ENCODE data around the gene FOXE3.
A peak's percentile ranks its signal among the peaks of the same experiment; 100 is the strongest.

Gene FOXE3

DNA sequence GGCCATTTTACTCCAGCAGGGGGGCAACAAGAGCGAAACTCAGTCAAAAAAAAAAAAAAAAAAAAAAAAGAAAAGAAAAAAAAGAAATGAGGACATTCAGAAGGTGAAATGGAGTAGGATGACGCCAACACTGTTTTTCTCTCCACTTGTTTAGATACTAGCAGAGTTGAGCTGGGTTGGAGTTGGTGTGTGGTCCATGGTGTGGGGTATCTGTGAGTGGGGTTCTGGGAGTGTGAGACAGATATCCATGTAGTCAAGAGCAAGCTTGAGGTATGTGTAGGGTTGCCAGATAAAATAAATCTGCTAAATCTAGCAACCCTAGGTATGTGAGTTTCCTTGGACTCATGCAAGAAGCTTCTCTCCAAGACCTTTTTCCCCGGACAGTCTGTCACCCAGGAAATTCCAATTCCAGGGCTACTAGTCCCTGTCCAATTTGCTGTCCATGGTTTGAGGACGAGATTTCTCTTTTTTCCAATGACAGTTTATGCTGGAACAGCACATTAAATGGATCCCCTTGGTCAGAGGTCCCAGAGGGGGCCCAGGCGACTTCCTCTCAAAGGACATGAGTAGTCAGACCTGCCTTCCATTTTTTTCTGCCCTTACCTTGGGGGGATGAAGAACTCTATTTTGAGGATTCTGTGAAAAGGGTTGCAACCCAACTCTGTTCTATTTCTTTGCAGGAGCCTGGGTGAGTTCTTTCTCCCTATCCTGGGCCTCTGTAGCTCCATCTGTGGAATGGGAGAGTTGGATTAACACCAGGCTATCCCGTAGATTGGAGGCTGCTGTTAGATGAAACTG lies 19.6 kb downstream of the FOXE3 start:
- no peak for DNase-seq (ENCODE audit: low spot score)

GRCh38 chr1:47436304-47436978 lies 20.4 kb downstream of the FOXE3 start:
- DNase-seq (ENCODE audit: low spot score), result peak; percentile 81

GRCh38 chr1:47436979-47437446 lies 20.9 kb downstream of the FOXE3 start:
- no peak for DNase-seq (ENCODE audit: low spot score)

- peak; percentile 93 for DNase-seq (ENCODE audit: low spot score)
Observed at GRCh38 chr1:47437447-47438164, 21.5 kb downstream of the FOXE3 start, which contains the start of gene FOXD2. Gene FOXD2, plus strand, starts transcription at chr1:47438044. Its CDS starts 92 bp downstream, at chr1:47438136.

GRCh38 chr1:47438165-47439016 lies 22.3 kb downstream of the FOXE3 start:
- no peak for DNase-seq (ENCODE audit: low spot score)

DNA sequence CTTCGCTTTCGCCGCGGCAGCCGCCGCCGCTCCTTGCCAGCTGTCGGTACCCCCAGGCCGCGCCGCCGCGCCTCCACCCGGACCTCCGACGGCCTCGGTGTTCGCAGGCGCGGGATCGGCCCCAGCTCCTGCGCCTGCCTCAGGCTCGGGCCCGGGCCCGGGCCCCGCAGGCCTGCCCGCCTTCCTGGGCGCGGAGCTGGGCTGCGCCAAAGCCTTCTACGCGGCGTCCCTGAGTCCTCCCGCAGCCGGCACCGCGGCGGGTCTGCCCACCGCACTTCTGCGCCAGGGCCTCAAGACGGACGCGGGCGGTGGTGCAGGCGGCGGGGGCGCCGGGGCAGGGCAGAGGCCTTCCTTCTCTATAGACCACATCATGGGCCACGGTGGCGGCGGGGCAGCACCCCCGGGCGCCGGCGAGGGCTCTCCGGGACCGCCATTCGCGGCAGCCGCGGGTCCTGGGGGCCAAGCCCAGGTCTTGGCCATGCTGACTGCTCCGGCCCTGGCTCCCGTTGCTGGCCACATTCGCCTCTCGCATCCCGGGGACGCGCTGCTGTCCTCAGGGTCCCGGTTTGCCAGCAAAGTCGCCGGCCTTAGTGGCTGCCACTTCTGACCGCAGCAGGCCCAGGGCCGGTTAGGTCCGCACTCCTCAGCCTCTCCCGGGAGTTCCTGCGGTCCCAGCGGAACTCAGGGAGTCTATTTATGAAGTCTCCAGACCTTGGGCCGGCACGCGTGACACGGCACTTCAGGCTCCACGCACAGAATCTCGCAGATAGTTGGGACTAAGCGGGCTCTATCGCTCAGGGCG lies 23.1 kb downstream of the FOXE3 start:
- DNase-seq (ENCODE audit: low spot score), result peak; percentile 49

DNA sequence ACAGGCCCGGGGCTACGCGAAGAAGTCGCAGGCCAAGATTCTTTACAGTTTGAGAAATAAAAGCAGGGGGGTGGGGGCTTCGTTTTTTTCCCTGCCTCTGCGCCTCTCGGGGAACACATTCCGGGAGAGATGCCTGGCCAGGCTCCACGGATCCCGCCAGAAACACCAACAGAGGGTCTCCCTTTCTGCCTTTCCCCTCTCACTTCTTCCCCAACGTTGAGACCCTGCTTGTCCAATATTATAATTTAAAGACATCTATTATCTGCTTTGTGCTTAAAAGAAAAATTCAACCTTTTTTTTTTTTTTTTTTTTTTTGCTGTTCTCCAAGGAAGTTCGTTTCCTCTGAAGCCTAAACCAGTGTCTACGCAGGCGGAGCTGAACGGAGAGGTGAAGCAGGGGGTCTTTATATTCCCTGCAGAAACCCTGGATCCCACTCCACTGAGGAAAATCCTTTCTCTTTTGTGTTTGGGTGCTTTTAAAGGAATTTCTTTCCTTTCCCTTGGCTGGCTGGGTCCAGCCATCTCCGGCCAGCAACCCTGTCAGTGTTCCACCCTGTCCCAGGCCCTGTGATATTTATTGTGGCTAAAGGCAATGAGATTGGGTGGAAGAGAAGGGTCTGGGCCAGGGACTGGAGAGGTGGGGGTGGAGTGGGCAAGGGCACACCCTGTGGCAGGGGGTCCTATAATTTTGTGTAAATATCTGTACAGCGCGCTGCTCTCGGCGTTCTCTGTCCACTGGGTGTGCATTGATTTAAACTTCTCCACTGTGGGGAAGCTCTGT lies 23.9 kb downstream of the FOXE3 start:
- no peak for DNase-seq (ENCODE audit: low spot score)

- DNase-seq (ENCODE audit: low spot score), result no peak
Observed at GRCh38 chr1:47440599-47441081, 24.6 kb downstream of the FOXE3 start.

GRCh38 chr1:47441450-47442106 lies 25.5 kb downstream of the FOXE3 start:
- DNase-seq (ENCODE audit: low spot score), result no peak

GRCh38 chr1:47442202-47442601 lies 26.1 kb downstream of the FOXE3 start:
- no peak for DNase-seq (ENCODE audit: low spot score)

DNA sequence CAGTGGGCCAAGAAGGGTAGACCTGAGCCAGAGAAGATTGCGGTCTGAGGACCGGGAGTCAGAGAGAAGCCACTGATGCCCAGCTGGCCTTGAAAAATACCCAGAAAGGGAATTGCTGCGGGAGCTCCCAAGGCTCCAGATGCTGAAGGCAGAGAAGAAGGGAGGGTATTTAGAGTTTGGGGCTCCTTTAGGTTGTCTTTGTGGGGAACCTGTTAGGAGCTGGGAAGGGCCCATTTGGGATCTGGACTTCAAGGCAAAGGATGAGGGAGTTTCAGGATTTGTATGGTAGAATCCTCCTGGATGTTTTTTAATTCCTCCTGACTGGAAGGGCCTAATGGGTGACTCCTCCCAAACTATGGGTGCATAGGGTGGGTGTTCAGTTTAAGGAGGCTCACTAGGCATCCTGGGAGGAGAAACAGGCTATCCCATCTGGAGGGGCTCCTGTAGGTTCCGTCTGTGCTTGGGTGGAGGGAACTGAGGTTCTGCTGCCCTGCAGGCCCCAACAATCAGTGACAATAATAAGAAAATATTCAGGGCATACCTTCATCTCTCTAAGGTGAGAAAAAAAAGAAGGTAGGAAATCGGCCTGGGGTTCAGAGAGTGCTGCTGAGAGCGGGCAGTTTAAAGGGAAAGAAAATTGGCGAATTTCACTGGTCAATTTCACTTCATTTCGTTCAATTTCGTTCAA lies 26.9 kb downstream of the FOXE3 start:
- no peak for DNase-seq (ENCODE audit: low spot score)

DNA sequence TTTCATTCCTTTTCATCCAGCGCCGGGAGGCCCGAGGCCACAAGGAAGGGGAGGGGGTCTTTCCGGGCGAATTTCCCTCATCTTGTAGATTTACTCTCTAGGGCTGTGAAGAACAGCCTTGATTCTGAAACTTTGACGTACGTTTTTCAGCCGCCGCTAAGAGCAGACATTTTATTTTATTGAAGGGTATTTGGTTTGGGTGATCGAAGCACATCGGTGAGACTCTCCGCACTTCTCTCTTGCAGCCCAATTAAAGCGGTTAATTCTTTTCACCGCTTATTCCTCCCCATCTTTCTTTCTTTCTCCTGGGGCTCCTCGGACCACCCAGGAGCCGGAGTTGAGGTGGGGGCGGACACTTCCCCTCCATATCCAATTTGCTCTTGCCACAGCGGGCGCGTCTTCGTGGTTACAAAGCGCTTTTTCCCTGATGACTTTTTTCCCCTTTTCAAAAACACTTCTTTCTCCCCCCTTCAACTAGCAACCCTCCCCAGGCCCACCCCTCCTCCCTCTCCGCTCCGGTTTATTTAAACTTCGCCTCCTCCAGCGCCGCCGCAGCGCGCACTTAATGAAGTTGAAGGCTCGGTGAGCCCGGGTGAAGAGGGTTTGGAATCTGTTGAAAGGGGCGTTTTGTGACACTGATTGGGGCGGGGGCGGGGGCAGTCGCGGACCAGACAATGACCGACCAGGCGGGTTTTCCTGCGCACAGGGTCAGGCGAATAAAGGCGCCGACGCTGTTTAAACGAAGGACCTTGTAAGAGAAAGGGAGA lies 27.6 kb downstream of the FOXE3 start:
- DNase-seq (ENCODE audit: low spot score), result no peak

DNA sequence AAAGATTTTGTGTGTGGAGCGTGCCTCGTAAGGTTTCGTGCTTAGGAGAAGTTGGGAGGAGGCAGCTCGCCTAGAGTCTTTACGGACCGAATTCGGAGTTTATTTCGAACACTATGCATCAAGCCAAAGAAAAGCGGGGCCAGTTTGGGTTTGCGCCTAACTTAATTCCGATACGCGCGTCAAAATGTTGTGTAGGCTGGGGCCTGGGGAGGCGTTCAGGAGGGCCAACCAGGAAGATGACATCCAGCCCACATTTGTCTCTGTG lies 28.1 kb downstream of the FOXE3 start:
- no peak for DNase-seq (ENCODE audit: low spot score)

- peak; percentile 56 for DNase-seq (ENCODE audit: low spot score)
Observed at GRCh38 chr1:47444562-47445465, 28.7 kb downstream of the FOXE3 start.

DNA sequence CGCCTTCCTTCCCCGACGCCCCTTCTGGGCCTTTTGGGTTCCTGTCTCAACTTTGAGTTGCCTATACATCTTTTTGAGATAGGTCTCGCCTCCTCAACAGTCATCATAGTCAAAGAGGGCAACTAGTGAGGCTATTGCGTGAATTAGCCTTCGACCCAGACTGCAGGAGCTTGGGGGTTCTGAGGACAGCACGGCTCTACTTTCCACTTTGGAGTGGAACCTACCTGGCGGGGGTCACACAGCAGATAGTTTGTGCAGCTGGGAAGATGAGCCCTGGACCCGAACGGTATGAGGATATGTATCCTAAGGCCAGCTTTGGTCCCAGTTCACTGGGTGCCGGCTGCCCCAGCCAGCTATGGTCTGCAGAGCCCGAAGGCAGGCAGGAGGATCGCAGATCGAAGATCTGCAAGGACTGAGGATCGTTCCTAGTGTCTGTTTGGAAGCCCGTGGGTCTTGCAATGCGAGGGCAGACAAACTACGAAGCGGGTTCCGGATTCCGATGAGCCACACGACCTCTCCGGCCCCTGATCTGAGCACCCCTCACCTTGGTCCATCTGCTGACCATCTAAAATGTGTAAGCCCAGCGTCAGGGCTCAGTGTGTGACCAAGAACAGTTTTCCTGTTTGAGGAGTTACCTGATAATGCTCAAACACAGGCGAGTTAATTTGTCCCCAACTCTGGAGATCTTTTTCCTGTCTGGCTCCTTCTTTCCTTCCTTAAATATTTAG lies 29.9 kb downstream of the FOXE3 start:
- DNase-seq (ENCODE audit: low spot score), result no peak

DNA sequence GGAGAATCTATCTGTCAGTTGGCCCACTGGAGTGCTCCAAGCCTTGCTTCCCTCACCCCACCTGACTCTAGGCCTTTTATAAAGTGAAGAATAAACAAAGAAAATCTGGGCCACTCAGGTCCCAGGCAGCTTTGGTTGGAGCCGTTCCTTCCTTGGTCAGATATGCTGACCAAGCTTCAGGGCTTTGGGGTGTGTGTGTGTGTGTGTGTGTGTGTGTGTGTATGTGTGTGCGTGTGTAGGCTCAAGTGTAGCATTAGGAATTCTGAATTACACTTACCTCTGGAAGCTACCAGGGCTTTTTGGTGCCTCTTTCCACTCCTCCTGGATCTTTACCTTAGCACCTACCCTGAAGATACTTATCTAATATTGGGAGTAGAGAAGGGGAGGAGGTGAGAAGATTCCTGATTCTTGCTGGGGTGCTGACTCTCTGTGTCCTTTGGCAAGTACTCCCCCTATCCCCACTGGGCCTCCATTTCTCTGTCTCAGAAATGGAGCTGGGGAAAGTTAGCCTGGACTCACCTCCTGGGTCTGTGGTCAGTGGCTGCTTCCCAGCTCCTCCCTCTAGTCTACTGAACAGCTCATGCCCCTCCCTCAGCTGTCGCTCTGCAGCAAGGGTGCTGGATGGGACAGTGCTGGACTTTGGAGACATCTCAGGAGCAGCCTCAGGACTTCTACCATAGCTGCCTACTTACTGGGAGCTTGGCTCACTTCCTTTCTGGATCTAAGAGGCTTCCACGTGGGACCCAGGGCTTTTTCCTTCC lies 32.6 kb downstream of the FOXE3 start:
- DNase-seq (ENCODE audit: low spot score), result no peak

All from D341Med (cell line).